DND-41 (cell line): ENCODE data around the gene CHERP.

Source experiments
- ATAC-seq: fragments of 200-7000 bp; cut with Tn5 transposase; 3 replicates; pipeline ENCODE4 v1.9.1; 2021; ENCODE audit warnings: low read depth; ENCODE audit not compliant: insufficient read depth
- DNase-seq: peaks from one replicate; pipeline ENCODE4 v3.0.0-alpha.2; 2020
- H2AFZ ChIP-seq: 2 replicates; pipeline ENCODE4 v1.6.0; 2012; ENCODE audit warnings: low read depth, low read length
- H3K27ac ChIP-seq: 2 replicates; pipeline ENCODE4 v1.5.1; 2012; ENCODE audit warnings: low read length, inconsistent platforms
- H3K27me3 ChIP-seq: fragments of 200-600 bp; sonication (generic); 2 replicates; pipeline ENCODE4 v1.6.0; 2012; ENCODE audit warnings: low read length, mild to moderate bottlenecking, inconsistent platforms; ENCODE audit not compliant: insufficient read depth, poor library complexity
- H3K36me3 ChIP-seq: 2 replicates; pipeline ENCODE4 v1.5.1; 2012; ENCODE audit warnings: low read length, inconsistent platforms; ENCODE audit not compliant: insufficient read depth
- H3K4me1 ChIP-seq: 2 replicates; pipeline ENCODE4 v1.5.1; 2012; ENCODE audit warnings: mild to moderate bottlenecking, low read length; ENCODE audit not compliant: insufficient read depth
- H3K4me2 ChIP-seq: 2 replicates; pipeline ENCODE4 v1.6.0; 2012; ENCODE audit warnings: mild to moderate bottlenecking, moderate library complexity, low read length, inconsistent platforms; ENCODE audit not compliant: insufficient read depth
- H3K4me3 ChIP-seq, 2 experiments: fragments of 200-600 bp in 1 of 2; shearing (Covaris generic) in 1 of 2; 2 replicates each; pipeline ENCODE4 v1.5.1; 2012 to 2016; ENCODE audit warnings: inconsistent platforms in 2 of 2, low read length in 2 of 2, mild to moderate bottlenecking in 2 of 2, low read depth in 1 of 2, moderate library complexity in 1 of 2
- H3K79me2 ChIP-seq: 2 replicates; pipeline ENCODE4 v1.6.0; 2012; ENCODE audit warnings: low read length, inconsistent platforms; ENCODE audit not compliant: insufficient read depth
- H3K9ac ChIP-seq: 2 replicates; pipeline ENCODE4 v1.6.0; 2012; ENCODE audit warnings: low read depth, mild to moderate bottlenecking, inconsistent platforms, low read length, moderate library complexity
- H3K9me3 ChIP-seq: 2 replicates; pipeline ENCODE4 v1.5.1; 2012; ENCODE audit warnings: low read length, moderate library complexity, mild to moderate bottlenecking, inconsistent platforms; ENCODE audit not compliant: insufficient read depth, severe bottlenecking
- H4K20me1 ChIP-seq: 2 replicates; pipeline ENCODE4 v1.6.0; 2012; ENCODE audit warnings: low read length; ENCODE audit not compliant: insufficient read depth
- EZH2 ChIP-seq: IDR thresholded peaks from 3 replicates; pipeline ENCODE4 v1.6.1; 2012; ENCODE audit warnings: borderline replicate concordance, low read depth, mild to moderate bottlenecking, moderate library complexity, low read length, inconsistent platforms; ENCODE audit not compliant: severe bottlenecking
- TF ChIP-seq, protein P1 (sequence below): IDR thresholded peaks from 2 replicates; pipeline ENCODE4 v1.5.1; 2012; ENCODE audit warnings: borderline replicate concordance, low read length, moderate library complexity, mild to moderate bottlenecking; ENCODE audit not compliant: poor library complexity, severe bottlenecking; ENCODE audit errors: extremely low read depth

Gene CHERP

DNA sequence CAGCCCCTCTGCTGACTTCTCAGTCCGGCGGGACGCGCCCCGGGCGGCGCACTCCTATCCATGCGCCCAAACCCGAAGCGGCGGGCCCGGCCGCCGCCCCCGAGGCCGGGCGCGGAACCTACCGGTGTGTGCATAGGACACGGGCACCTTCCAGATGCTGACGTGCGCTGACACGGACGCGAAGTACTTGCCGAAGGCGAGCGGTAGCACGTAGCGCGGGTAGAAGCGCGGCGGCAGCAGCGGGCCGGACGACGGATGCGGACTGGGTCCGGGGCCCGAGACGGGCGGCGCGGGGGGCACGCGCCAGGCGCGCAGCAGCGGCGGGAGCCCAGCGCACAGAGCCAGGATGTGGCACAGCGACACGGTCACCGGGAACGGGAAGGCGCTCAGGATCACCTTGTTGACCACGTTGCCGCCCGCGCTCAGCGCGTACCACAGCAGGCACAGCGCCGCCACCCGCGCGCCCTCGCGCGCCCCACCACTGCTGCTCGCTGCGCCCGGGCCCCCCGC is 29.6 kb upstream of the CHERP start:
- H3K79me2 ChIP-seq = peaks cover 89% of the 10 kb centered on the region
- H2AFZ ChIP-seq = peak overlapping the region; percentile 77
- H3K4me1 ChIP-seq = peaks cover 78% of the 10 kb centered on the region
- H4K20me1 ChIP-seq = peaks cover 40% of the 10 kb centered on the region
- peak overlapping the region; percentile 74 for H3K27ac ChIP-seq
- TF ChIP-seq, protein P1, sequence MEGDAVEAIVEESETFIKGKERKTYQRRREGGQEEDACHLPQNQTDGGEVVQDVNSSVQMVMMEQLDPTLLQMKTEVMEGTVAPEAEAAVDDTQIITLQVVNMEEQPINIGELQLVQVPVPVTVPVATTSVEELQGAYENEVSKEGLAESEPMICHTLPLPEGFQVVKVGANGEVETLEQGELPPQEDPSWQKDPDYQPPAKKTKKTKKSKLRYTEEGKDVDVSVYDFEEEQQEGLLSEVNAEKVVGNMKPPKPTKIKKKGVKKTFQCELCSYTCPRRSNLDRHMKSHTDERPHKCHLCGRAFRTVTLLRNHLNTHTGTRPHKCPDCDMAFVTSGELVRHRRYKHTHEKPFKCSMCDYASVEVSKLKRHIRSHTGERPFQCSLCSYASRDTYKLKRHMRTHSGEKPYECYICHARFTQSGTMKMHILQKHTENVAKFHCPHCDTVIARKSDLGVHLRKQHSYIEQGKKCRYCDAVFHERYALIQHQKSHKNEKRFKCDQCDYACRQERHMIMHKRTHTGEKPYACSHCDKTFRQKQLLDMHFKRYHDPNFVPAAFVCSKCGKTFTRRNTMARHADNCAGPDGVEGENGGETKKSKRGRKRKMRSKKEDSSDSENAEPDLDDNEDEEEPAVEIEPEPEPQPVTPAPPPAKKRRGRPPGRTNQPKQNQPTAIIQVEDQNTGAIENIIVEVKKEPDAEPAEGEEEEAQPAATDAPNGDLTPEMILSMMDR = peak; percentile 2
- no peak for TF ChIP-seq EZH2
- H3K9me3 ChIP-seq = no peaks in the 10 kb centered on the region
- peak overlapping the region; percentile 87 to 100 for H3K4me3 ChIP-seq
- ATAC-seq (peak; percentile 28), DNase-seq (no peak)
- peak overlapping the region; percentile 99 for H3K4me2 ChIP-seq
- no peaks in the 10 kb centered on the region for H3K27me3 ChIP-seq
- peak overlapping the region; percentile 96 for H3K9ac ChIP-seq
- H3K36me3 ChIP-seq = peaks cover 84% of the 10 kb centered on the region

DNA sequence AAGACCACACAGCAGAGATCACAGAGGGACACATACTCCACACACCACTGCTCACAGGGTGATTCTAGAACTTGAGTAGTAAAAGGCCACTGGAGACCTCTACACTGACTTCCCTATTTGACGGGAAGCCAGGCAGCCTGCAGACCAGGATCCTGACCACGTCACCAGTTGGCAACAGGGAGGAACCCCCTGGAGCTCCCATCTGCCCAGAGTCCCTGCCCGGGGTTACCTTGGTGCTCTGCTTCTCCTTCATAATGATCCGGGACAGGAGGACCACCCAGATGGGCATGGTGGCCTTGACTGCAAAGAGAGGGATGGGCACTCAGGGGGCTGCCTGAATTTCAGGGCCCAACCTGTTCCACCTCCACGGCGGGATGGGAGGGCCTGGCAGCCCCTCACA is 29.0 kb upstream of the CHERP start:
- Histone ChIP-seq H3K36me3 (peaks cover 82% of the 10 kb centered on the region), H3K27me3 (no peaks in the 10 kb centered on the region), H2AFZ (peak overlapping the region; percentile 77), H3K4me3 (peak overlapping the region; percentile 87 to 100), H3K9ac (peak overlapping the region; percentile 96), H3K4me2 (peak overlapping the region; percentile 99), H3K27ac (peak overlapping the region; percentile 74), H4K20me1 (peaks cover 34% of the 10 kb centered on the region), H3K79me2 (peaks cover 83% of the 10 kb centered on the region), H3K9me3 (no peaks in the 10 kb centered on the region), H3K4me1 (peaks cover 82% of the 10 kb centered on the region)
- no peak for TF ChIP-seq EZH2
- TF ChIP-seq, protein P1 = no peak
- ATAC-seq (no peak), DNase-seq (no peak)

DNA sequence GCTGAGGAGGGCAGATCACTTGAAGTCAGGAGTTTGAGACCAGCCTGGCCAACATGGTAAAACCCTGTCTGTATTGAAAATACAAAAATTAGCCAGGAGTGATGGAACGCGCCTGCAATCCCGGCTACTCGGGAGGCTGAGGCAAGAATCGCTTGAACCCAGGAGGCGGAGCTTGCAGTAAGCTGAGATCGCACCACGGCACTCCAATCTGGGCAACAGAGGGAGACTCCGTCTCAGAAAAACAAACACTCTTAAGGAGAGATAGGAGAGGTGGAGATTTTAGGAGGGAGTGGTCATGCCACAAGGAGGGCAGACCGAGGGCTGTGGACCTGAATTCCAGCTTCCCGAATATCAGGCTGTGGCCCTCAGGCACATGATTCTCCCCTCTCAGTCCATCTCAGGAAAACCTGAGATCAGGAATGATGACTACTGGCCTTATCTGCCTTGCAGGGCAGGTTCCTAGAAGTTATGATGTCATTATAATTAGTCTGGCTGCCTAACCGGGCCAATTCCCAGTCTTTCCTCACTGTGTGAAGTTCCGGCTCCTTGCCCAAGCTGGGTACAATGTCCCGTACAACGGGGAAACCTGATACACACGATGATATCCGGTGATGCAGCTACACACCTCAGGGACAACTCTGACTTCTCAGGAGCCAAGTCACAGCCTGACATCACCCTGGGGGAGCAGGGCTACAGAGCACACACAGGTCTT is 27.5 kb upstream of the CHERP start:
- Histone ChIP-seq H3K79me2 (peaks cover 70% of the 10 kb centered on the region), H3K27ac (0 out of 2 replicates have a peak overlapping the region, but pooled peaks have one; percentile 19), H2AFZ (no peak overlapping the region), H3K27me3 (no peaks in the 10 kb centered on the region), H3K36me3 (peaks cover 75% of the 10 kb centered on the region), H3K4me2 (0 out of 2 replicates have a peak overlapping the region, but pooled peaks have one; percentile 26), H3K4me1 (peaks cover 86% of the 10 kb centered on the region), H4K20me1 (peaks cover 23% of the 10 kb centered on the region; the same call in 1 of the 2 replicates), H3K4me3 (no peak overlapping the region), H3K9me3 (no peaks in the 10 kb centered on the region), H3K9ac (peak overlapping the region; percentile 96; the same call in 1 of the 2 replicates)
- ATAC-seq (no peak), DNase-seq (no peak)
- TF ChIP-seq, protein P1 = no peak
- TF ChIP-seq EZH2 = no peak
